GM19239 (cell line): Measurements from ENCODE around the gene CAMTA1.

ENCODE experiments used
- DNase-seq: peaks from one replicate; pipeline ENCODE4 v3.0.0; 2011; ENCODE audit warnings: low spot score; ENCODE audit not compliant: insufficient read length
- FAIRE-seq: peaks from 2 replicates; lab custom pipeline; 2011; peaks lifted over from hg19 to GRCh38; lab: Jason Lieb, UNC

The CAMTA1 gene

GRCh38 chr1:7755448-7755847 is 970.2 kb downstream of the CAMTA1 start:
- DNase-seq (no peak), FAIRE-seq (no peak)

GRCh38 chr1:7760245-7760644 is 975.0 kb downstream of the CAMTA1 start:
- no peak for FAIRE-seq
- no peak for DNase-seq

- FAIRE-seq = no peak
Observed at GRCh38 chr1:7761103-7761502, 975.8 kb downstream of the CAMTA1 start.

GRCh38 chr1:7767176-7767575 is 981.9 kb downstream of the CAMTA1 start:
- DNase-seq (no peak), FAIRE-seq (no peak)

More at GRCh38 chr1:7761103-7761502, 975.8 kb downstream of the CAMTA1 start:
- no peak for DNase-seq

- DNase-seq = no peak
- no peak for FAIRE-seq
Observed at GRCh38 chr1:7768583-7768982, 983.3 kb downstream of the CAMTA1 start.

- no peak for DNase-seq
- FAIRE-seq = no peak
Observed at GRCh38 chr1:7769673-7770412, 984.6 kb downstream of the CAMTA1 start.

- no peak for DNase-seq
- no peak for FAIRE-seq
Observed at GRCh38 chr1:7770669-7770996, 985.4 kb downstream of the CAMTA1 start.

GRCh38 chr1:7770997-7771822 is 986.0 kb downstream of the CAMTA1 start, which contains the start of gene VAMP3:
Gene VAMP3, plus strand, starts transcription at chr1:7771296. Its CDS starts 88 bp downstream, at chr1:7771384.
- DNase-seq (peak; percentile 87), FAIRE-seq (peak; percentile 90)

GRCh38 chr1:7771823-7772299 is 986.6 kb downstream of the CAMTA1 start:
- DNase-seq (no peak), FAIRE-seq (no peak)

GRCh38 chr1:7777591-7777990 is 992.3 kb downstream of the CAMTA1 start:
- DNase-seq = no peak
- no peak for FAIRE-seq

GRCh38 chr1:7778133-7778628 is 992.9 kb downstream of the CAMTA1 start:
- DNase-seq (no peak), FAIRE-seq (no peak)

GRCh38 chr1:7780976-7781375 is 995.7 kb downstream of the CAMTA1 start:
- DNase-seq (no peak), FAIRE-seq (no peak)

GRCh38 chr1:7781501-7781900 is 996.2 kb downstream of the CAMTA1 start:
- DNase-seq = no peak
- peak; percentile 14 for FAIRE-seq

- FAIRE-seq = peak; percentile 40
- no peak for DNase-seq
Observed at GRCh38 chr1:7781923-7782495, 996.8 kb downstream of the CAMTA1 start.

- FAIRE-seq (peak; percentile 76), DNase-seq (peak; percentile 36)
Observed at GRCh38 chr1:7783178-7783711, 998.0 kb downstream of the CAMTA1 start.

- FAIRE-seq (peak; percentile 90), DNase-seq (peak; percentile 93)
Observed at GRCh38 chr1:7783826-7784491, 998.7 kb downstream of the CAMTA1 start, which contains the start of gene PER3. Gene PER3, plus strand, starts transcription at chr1:7784291. Its CDS starts 587 bp downstream, at chr1:7784878.

- no peak for FAIRE-seq
- no peak for DNase-seq
Observed at GRCh38 chr1:7784492-7785071, 999.3 kb downstream of the CAMTA1 start.

- FAIRE-seq = no peak
Observed at GRCh38 chr1:7785108-7785507, 999.9 kb downstream of the CAMTA1 start.

GRCh38 chr1:7786795-7787194 is 1001.5 kb downstream of the CAMTA1 start:
- FAIRE-seq (no peak), DNase-seq (no peak)

More at GRCh38 chr1:7785108-7785507, 999.9 kb downstream of the CAMTA1 start:
- DNase-seq = no peak
